ENCODE data around the gene TMEM190.

TMEM190 gene

DNA sequence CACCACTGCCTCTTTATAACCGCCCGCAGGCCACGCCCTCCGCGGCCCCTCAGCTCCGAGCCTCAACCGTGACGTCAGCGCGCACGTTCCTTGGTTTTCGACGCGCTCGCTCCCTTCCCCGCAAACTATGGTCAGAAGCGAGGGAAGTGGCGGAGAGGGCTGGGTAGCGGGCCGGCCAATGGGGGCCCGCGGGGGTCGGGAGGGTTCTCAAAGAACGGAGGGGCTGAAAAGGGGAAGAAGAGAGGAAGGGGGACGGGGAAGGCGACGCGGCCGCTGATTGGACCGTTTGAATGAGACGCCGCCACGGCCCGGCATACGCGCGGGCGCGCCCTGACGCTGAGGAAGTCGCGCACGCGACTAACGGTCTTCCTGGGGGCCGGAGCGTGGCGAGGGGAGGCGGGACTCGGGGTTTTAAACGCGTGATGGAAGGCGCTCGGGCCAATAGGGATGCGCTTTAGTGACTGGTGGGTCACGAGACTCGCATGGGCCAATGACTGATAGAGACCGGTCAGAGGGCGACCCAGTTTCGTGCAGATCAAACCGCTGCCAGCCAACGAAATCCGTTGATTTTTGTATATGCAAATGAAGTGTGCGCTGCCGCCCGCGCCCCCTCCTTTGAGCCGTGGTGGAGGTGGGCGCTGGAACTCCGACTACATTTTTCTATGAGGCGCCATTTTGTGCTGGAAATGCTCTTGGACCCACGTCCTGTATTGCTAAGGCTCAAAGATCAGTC lies 31.3 kb downstream of the TMEM190 start (continued):
- TF ChIP-seq, protein P1, sequence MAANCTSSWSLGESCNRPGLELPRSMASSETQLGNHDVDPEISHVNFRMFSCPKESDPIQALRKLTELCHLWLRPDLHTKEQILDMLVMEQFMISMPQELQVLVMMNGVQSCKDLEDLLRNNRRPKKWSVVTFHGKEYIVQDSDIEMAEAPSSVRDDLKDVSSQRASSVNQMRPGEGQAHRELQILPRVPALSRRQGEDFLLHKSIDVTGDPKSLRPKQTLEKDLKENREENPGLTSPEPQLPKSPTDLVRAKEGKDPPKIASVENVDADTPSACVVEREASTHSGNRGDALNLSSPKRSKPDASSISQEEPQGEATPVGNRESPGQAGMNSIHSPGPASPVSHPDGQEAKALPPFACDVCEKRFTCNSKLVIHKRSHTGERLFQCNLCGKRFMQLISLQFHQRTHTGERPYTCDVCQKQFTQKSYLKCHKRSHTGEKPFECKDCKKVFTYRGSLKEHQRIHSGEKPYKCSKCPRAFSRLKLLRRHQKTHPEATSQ (tag by site-specific recombination; IDR thresholded peaks at IDR 0.05): no peak
- no peak for TF ChIP-seq ZNF624 (tag by site-specific recombination; IDR thresholded peaks at IDR 0.05)
- TF ChIP-seq HIC1 (tag by site-specific recombination; IDR thresholded peaks at IDR 0.05): peak; percentile 79
- no peak for TF ChIP-seq ZNF391 (tag by site-specific recombination; IDR thresholded peaks at IDR 0.05; ENCODE audit: borderline replicate concordance, low read depth)
- TF ChIP-seq, protein P2, sequence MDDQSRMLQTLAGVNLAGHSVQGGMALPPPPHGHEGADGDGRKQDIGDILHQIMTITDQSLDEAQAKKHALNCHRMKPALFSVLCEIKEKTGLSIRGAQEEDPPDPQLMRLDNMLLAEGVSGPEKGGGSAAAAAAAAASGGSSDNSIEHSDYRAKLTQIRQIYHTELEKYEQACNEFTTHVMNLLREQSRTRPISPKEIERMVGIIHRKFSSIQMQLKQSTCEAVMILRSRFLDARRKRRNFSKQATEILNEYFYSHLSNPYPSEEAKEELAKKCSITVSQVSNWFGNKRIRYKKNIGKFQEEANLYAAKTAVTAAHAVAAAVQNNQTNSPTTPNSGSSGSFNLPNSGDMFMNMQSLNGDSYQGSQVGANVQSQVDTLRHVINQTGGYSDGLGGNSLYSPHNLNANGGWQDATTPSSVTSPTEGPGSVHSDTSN (CRISPR knock-in tag; IDR thresholded peaks at IDR 0.05): peak; percentile 93
- TF ChIP-seq ZNF549 (tag by site-specific recombination; IDR thresholded peaks at IDR 0.05): no peak
- TF ChIP-seq SETDB1 (IDR thresholded peaks at IDR 0.05; ENCODE audit: insufficient read length, low read length): peak; percentile 83
- no peak for TF ChIP-seq ZNF146 (tag by site-specific recombination; IDR thresholded peaks at IDR 0.05)
- no peak for TF ChIP-seq OSR2 (tag by site-specific recombination; IDR thresholded peaks at IDR 0.05)
- TF ChIP-seq, protein P3, sequence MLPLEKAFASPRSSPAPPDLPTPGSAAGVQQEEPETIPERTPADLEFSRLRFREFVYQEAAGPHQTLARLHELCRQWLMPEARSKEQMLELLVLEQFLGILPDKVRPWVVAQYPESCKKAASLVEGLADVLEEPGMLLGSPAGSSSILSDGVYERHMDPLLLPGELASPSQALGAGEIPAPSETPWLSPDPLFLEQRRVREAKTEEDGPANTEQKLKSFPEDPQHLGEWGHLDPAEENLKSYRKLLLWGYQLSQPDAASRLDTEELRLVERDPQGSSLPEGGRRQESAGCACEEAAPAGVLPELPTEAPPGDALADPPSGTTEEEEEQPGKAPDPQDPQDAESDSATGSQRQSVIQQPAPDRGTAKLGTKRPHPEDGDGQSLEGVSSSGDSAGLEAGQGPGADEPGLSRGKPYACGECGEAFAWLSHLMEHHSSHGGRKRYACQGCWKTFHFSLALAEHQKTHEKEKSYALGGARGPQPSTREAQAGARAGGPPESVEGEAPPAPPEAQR (tag by site-specific recombination; IDR thresholded peaks at IDR 0.05): no peak; the same call in 1 of the 2 replicates
- no peak for TF ChIP-seq SCRT1 (tag by site-specific recombination; IDR thresholded peaks at IDR 0.05; ENCODE audit: borderline replicate concordance)
- TF ChIP-seq ZNF274 (IDR thresholded peaks at IDR 0.05; ENCODE audit: low read length): no peak
- no peak for TF ChIP-seq ZNF274 (tag by site-specific recombination; IDR thresholded peaks at IDR 0.05; ENCODE audit: borderline replicate concordance)
- TF ChIP-seq ZNF155 (tag by site-specific recombination; IDR thresholded peaks at IDR 0.05): no peak
- TF ChIP-seq ZNF169 (tag by site-specific recombination; IDR thresholded peaks at IDR 0.05): no peak
- TF ChIP-seq, protein P4, sequence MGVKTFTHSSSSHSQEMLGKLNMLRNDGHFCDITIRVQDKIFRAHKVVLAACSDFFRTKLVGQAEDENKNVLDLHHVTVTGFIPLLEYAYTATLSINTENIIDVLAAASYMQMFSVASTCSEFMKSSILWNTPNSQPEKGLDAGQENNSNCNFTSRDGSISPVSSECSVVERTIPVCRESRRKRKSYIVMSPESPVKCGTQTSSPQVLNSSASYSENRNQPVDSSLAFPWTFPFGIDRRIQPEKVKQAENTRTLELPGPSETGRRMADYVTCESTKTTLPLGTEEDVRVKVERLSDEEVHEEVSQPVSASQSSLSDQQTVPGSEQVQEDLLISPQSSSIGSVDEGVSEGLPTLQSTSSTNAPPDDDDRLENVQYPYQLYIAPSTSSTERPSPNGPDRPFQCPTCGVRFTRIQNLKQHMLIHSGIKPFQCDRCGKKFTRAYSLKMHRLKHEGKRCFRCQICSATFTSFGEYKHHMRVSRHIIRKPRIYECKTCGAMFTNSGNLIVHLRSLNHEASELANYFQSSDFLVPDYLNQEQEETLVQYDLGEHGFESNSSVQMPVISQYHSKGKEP (tag by site-specific recombination; IDR thresholded peaks at IDR 0.05): no peak
- TF ChIP-seq ZNF2 (tag by site-specific recombination; IDR thresholded peaks at IDR 0.05): no peak
- no peak for TF ChIP-seq SCRT2 (tag by site-specific recombination; IDR thresholded peaks at IDR 0.05)
- no peak for TF ChIP-seq ZNF530 (tag by site-specific recombination; IDR thresholded peaks at IDR 0.05; ENCODE audit: low read depth)
- peak; percentile 86 for TF ChIP-seq KLF16 (tag by site-specific recombination; IDR thresholded peaks at IDR 0.05)
- TF ChIP-seq ZNF76 (tag by site-specific recombination; IDR thresholded peaks at IDR 0.05; ENCODE audit: borderline replicate concordance, low read depth): peak; percentile 70; the same call in 1 of the 2 replicates
- 0 out of 2 replicates have a peak, but pooled peaks have one; percentile 16 for TF ChIP-seq ZNF623 (tag by site-specific recombination; IDR thresholded peaks at IDR 0.05)
- TF ChIP-seq ZNF202 (tag by site-specific recombination; IDR thresholded peaks at IDR 0.05; ENCODE audit: borderline replicate concordance): no peak
- TF ChIP-seq YY1 (tag by site-specific recombination; IDR thresholded peaks at IDR 0.05): no peak
- TF ChIP-seq ZNF140 (tag by site-specific recombination; IDR thresholded peaks at IDR 0.05): no peak
- peak; percentile 61 for TF ChIP-seq ZBTB11 (tag by site-specific recombination; conservative IDR thresholded peaks at IDR 0.05; ENCODE audit: low read depth)
- TF ChIP-seq, protein P5, sequence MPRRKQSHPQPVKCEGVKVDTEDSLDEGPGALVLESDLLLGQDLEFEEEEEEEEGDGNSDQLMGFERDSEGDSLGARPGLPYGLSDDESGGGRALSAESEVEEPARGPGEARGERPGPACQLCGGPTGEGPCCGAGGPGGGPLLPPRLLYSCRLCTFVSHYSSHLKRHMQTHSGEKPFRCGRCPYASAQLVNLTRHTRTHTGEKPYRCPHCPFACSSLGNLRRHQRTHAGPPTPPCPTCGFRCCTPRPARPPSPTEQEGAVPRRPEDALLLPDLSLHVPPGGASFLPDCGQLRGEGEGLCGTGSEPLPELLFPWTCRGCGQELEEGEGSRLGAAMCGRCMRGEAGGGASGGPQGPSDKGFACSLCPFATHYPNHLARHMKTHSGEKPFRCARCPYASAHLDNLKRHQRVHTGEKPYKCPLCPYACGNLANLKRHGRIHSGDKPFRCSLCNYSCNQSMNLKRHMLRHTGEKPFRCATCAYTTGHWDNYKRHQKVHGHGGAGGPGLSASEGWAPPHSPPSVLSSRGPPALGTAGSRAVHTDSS (tag by site-specific recombination; IDR thresholded peaks at IDR 0.05): 0 out of 2 replicates have a peak, but pooled peaks have one; percentile 1

All from HEK293 (cell line).